WTC11 (cell line): Measurements from ENCODE around the gene DYRK1A. TPM values are rescaled to one million over a fixed set of nuclear protein-coding genes. Genes with fewer than 3 reads are reported as not detected.

Source experiments
- ATAC-seq: fragments of 200-7000 bp; cut with Tn5 transposase; 2 replicates; pipeline ENCODE4 v1.10.0; 2021; ENCODE audit warnings: mild to moderate bottlenecking, moderate library complexity
- CTCF ChIA-PET: fragments of 300-600 bp; sonication (Branson Sonifier 250); formaldehyde crosslinking; loops from one replicate; lab custom pipeline; 2021; ENCODE audit warnings: antibody characterized with exemption; lab: Charles Lee
- POLR2A ChIA-PET: fragments of 350-600 bp; sonication (Branson Sonifier 250); formaldehyde crosslinking; loops from one replicate; lab custom pipeline; 2021; ENCODE audit warnings: antibody characterized with exemption; lab: Charles Lee
- DNase-seq: peaks from one replicate; pipeline ENCODE4 v3.0.0; 2021; ENCODE audit warnings: low spot score
- H3K27ac Mint-ChIP-seq: 2 replicates; pipeline ENCODE4 v1.8.0; 2021; ENCODE audit warnings: mixed read lengths
- H3K27me3 Mint-ChIP-seq: 2 replicates; pipeline ENCODE4 v1.8.0; 2021; ENCODE audit warnings: low read depth, mild to moderate bottlenecking, moderate library complexity, mixed read lengths
- H3K36me3 Mint-ChIP-seq: 2 replicates; pipeline ENCODE4 v1.8.0; 2021; ENCODE audit warnings: mixed read lengths
- H3K4me1 Mint-ChIP-seq: 2 replicates; pipeline ENCODE4 v1.8.0; 2022; ENCODE audit warnings: mixed read lengths
- H3K4me3 Mint-ChIP-seq: 2 replicates; pipeline ENCODE4 v1.8.0; 2021; ENCODE audit warnings: mild to moderate bottlenecking, moderate library complexity, mixed read lengths
- H3K9me3 Mint-ChIP-seq: 2 replicates; pipeline ENCODE4 v1.8.0; 2021; ENCODE audit warnings: mixed read lengths
- ETV6 ChIP-seq: sonication (generic); formaldehyde crosslinking; IDR thresholded peaks from 2 replicates; pipeline ENCODE4 v1.8.1; 2022; ENCODE audit warnings: mild to moderate bottlenecking, missing genetic modification reagents
- FOXJ3 ChIP-seq: sonication (generic); formaldehyde crosslinking; IDR thresholded peaks from 2 replicates; pipeline ENCODE4 v1.9.0; 2021; ENCODE audit warnings: missing genetic modification reagents, mild to moderate bottlenecking, borderline replicate concordance
- FOXK1 ChIP-seq: sonication (generic); formaldehyde crosslinking; IDR thresholded peaks from 2 replicates; pipeline ENCODE4 v1.8.0; 2022; ENCODE audit warnings: mild to moderate bottlenecking, moderate library complexity, missing genetic modification reagents
- GABPB1 ChIP-seq: sonication (generic); formaldehyde crosslinking; IDR thresholded peaks from 2 replicates; pipeline ENCODE4 v1.8.1; 2023; ENCODE audit warnings: mild to moderate bottlenecking, missing genetic modification reagents
- HMGXB4 ChIP-seq: sonication (generic); formaldehyde crosslinking; IDR thresholded peaks from 2 replicates; pipeline ENCODE4 v1.8.1; 2023; ENCODE audit warnings: mild to moderate bottlenecking, moderate library complexity, missing genetic modification reagents
- JAZF1 ChIP-seq: fragments of 250-450 bp; sonication (Bioruptor Pico); IDR thresholded peaks from 2 replicates; pipeline ENCODE4 v1.9.0; 2021; ENCODE audit warnings: moderate library complexity, mild to moderate bottlenecking, inconsistent platforms
- MLX ChIP-seq: sonication (generic); formaldehyde crosslinking; IDR thresholded peaks from 2 replicates; pipeline ENCODE4 v1.8.1; 2023; ENCODE audit warnings: mild to moderate bottlenecking, missing genetic modification reagents, moderate library complexity
- MXD4 ChIP-seq: fragments of 250-450 bp; sonication (Bioruptor Pico); IDR thresholded peaks from 2 replicates; pipeline ENCODE4 v1.8.0; 2021; ENCODE audit warnings: mild to moderate bottlenecking, moderate library complexity, borderline replicate concordance
- MYBL2 ChIP-seq: sonication (generic); formaldehyde crosslinking; IDR thresholded peaks from 2 replicates; pipeline ENCODE4 v1.8.1; 2023; ENCODE audit warnings: mild to moderate bottlenecking, moderate library complexity, missing genetic modification reagents
- NR3C1 ChIP-seq: sonication (generic); formaldehyde crosslinking; conservative IDR thresholded peaks from 2 replicates; pipeline ENCODE4 v1.8.1; 2023; ENCODE audit warnings: low read depth, mild to moderate bottlenecking, missing genetic modification reagents
- RORB ChIP-seq: fragments of 250-450 bp; sonication (Bioruptor Pico); IDR thresholded peaks from 2 replicates; pipeline ENCODE4 v1.9.0; 2021; ENCODE audit warnings: mild to moderate bottlenecking
- SMAD3 ChIP-seq: sonication (generic); formaldehyde crosslinking; IDR thresholded peaks from 2 replicates; pipeline ENCODE4 v1.8.0; 2022; ENCODE audit warnings: missing genetic modification reagents, mild to moderate bottlenecking, borderline replicate concordance
- TEAD1 ChIP-seq: sonication (generic); formaldehyde crosslinking; IDR thresholded peaks from 2 replicates; pipeline ENCODE4 v1.8.0; 2022; ENCODE audit warnings: mild to moderate bottlenecking, missing genetic modification reagents
- ZNF396 ChIP-seq: fragments of 250-450 bp; sonication (Bioruptor Pico); IDR thresholded peaks from 2 replicates; pipeline ENCODE4 v1.8.0; 2021; ENCODE audit warnings: mild to moderate bottlenecking, moderate library complexity, borderline replicate concordance
- total RNA-seq: library from RNA; stranded (reverse); gene quantifications from 3 replicates; pipeline ENCODE4 v1.2.3, GENCODE V29; 2021
- TF ChIP-seq, protein P1 (sequence below): fragments of 200-600 bp; IDR thresholded peaks from 2 replicates; pipeline ENCODE4 v1.8.0; 2022; ENCODE audit warnings: antibody characterized with exemption
- TF ChIP-seq, protein P2 (sequence below): sonication (generic); formaldehyde crosslinking; IDR thresholded peaks from 2 replicates; pipeline ENCODE4 v1.8.0; 2023; ENCODE audit warnings: mild to moderate bottlenecking, missing genetic modification reagents
- TF ChIP-seq, protein P3 (sequence below): sonication (generic); formaldehyde crosslinking; IDR thresholded peaks from 2 replicates; pipeline ENCODE4 v1.8.0; 2022; ENCODE audit warnings: mild to moderate bottlenecking, missing genetic modification reagents
- TF ChIP-seq, protein P4 (sequence below): sonication (generic); formaldehyde crosslinking; IDR thresholded peaks from 2 replicates; pipeline ENCODE4 v1.8.0; 2023; ENCODE audit warnings: missing genetic modification reagents

The DYRK1A gene
- total RNA-seq, 1 experiment from 2014 or later: 56.5 TPM

GRCh38 chr21:37436174-37436573 is 69.6 kb downstream of the DYRK1A start:
- Mint-ChIP-seq H3K9me3 (peaks cover 17% of the 10 kb centered on the region), H3K27ac (no peak overlapping the region), H3K4me3 (no peak overlapping the region), H3K27me3 (no peaks in the 10 kb centered on the region), H3K4me1 (peaks cover 39% of the 10 kb centered on the region), H3K36me3 (peaks cover 18% of the 10 kb centered on the region)
- TF ChIP-seq ZNF396 (CRISPR knock-in tag) (no peak), NR3C1 (CRISPR knock-in tag) (no peak), MYBL2 (CRISPR knock-in tag) (no peak), GABPB1 (no peak), MLX (no peak)
- TF ChIP-seq, protein P1, sequence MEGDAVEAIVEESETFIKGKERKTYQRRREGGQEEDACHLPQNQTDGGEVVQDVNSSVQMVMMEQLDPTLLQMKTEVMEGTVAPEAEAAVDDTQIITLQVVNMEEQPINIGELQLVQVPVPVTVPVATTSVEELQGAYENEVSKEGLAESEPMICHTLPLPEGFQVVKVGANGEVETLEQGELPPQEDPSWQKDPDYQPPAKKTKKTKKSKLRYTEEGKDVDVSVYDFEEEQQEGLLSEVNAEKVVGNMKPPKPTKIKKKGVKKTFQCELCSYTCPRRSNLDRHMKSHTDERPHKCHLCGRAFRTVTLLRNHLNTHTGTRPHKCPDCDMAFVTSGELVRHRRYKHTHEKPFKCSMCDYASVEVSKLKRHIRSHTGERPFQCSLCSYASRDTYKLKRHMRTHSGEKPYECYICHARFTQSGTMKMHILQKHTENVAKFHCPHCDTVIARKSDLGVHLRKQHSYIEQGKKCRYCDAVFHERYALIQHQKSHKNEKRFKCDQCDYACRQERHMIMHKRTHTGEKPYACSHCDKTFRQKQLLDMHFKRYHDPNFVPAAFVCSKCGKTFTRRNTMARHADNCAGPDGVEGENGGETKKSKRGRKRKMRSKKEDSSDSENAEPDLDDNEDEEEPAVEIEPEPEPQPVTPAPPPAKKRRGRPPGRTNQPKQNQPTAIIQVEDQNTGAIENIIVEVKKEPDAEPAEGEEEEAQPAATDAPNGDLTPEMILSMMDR: no peak
- TF ChIP-seq, protein P2, sequence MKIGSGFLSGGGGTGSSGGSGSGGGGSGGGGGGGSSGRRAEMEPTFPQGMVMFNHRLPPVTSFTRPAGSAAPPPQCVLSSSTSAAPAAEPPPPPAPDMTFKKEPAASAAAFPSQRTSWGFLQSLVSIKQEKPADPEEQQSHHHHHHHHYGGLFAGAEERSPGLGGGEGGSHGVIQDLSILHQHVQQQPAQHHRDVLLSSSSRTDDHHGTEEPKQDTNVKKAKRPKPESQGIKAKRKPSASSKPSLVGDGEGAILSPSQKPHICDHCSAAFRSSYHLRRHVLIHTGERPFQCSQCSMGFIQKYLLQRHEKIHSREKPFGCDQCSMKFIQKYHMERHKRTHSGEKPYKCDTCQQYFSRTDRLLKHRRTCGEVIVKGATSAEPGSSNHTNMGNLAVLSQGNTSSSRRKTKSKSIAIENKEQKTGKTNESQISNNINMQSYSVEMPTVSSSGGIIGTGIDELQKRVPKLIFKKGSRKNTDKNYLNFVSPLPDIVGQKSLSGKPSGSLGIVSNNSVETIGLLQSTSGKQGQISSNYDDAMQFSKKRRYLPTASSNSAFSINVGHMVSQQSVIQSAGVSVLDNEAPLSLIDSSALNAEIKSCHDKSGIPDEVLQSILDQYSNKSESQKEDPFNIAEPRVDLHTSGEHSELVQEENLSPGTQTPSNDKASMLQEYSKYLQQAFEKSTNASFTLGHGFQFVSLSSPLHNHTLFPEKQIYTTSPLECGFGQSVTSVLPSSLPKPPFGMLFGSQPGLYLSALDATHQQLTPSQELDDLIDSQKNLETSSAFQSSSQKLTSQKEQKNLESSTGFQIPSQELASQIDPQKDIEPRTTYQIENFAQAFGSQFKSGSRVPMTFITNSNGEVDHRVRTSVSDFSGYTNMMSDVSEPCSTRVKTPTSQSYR: no peak
- TF ChIP-seq, protein P3, sequence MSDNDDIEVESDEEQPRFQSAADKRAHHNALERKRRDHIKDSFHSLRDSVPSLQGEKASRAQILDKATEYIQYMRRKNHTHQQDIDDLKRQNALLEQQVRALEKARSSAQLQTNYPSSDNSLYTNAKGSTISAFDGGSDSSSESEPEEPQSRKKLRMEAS (CRISPR knock-in tag): no peak
- DNase-seq: no peak
- CTCF ChIA-PET: no interaction called here
- POLR2A ChIA-PET: interaction anchor here (0.6 to 1.6 kb wide), 2 partner anchors 40 to 169 kb away, joined by 4 read pairs; partner anchors contain the start of gene VPS26C
- ATAC-seq: no peak

GRCh38 chr21:37437376-37438080 is 71.0 kb downstream of the DYRK1A start:
- peak overlapping the region; percentile 37; the same call in 1 of the 2 replicates for H3K27ac Mint-ChIP-seq
- H3K36me3 Mint-ChIP-seq: peaks cover 18% of the 10 kb centered on the region
- no peaks in the 10 kb centered on the region for H3K27me3 Mint-ChIP-seq
- POLR2A ChIA-PET: no interaction called here
- CTCF ChIA-PET: no interaction called here
- H3K4me3 Mint-ChIP-seq: no peak overlapping the region
- DNase-seq (no peak), ATAC-seq (no peak)
- TF ChIP-seq ETV6 (CRISPR knock-in tag): no peak
- TF ChIP-seq MXD4 (CRISPR knock-in tag): no peak
- no peak for TF ChIP-seq SMAD3 (CRISPR knock-in tag)
- no peak for TF ChIP-seq FOXK1 (CRISPR knock-in tag)
- TF ChIP-seq TEAD1 (CRISPR knock-in tag): no peak
- TF ChIP-seq, protein P4, sequence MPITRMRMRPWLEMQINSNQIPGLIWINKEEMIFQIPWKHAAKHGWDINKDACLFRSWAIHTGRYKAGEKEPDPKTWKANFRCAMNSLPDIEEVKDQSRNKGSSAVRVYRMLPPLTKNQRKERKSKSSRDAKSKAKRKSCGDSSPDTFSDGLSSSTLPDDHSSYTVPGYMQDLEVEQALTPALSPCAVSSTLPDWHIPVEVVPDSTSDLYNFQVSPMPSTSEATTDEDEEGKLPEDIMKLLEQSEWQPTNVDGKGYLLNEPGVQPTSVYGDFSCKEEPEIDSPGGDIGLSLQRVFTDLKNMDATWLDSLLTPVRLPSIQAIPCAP (CRISPR knock-in tag): no peak
- no peak for TF ChIP-seq JAZF1 (CRISPR knock-in tag)
- TF ChIP-seq HMGXB4: no peak
- no peak for TF ChIP-seq FOXJ3 (CRISPR knock-in tag)
- no peak for TF ChIP-seq RORB (CRISPR knock-in tag)
- peaks cover 17% of the 10 kb centered on the region for H3K9me3 Mint-ChIP-seq
- peaks cover 41% of the 10 kb centered on the region for H3K4me1 Mint-ChIP-seq
